PC-3 (cell line): ENCODE data around the gene WWC2. TPM values are rescaled to one million over a fixed set of nuclear protein-coding genes. Genes with fewer than 3 reads are reported as not detected.

Experiments used
- ATAC-seq: fragments of 200-7000 bp; cut with Tn5 transposase; 2 replicates; pipeline ENCODE4 v1.9.1; 2020; ENCODE audit warnings: mild to moderate bottlenecking, moderate library complexity
- BruUV-seq: library from RNA; stranded (reverse); fragments of 400-500 nt; replicated peaks from 2 replicates; lab custom pipeline; 2021; lab: Mats Ljungman, UMichigan
- CTCF ChIA-PET: fragments of 300-600 bp; sonication (Branson Sonifier 250); formaldehyde crosslinking; loops from one replicate; lab custom pipeline; 2022; ENCODE audit warnings: antibody characterized with exemption; lab: Charles Lee
- POLR2A ChIA-PET: fragments of 300-600 bp; sonication (Branson Sonifier 250); formaldehyde crosslinking; loops from one replicate; lab custom pipeline; 2022; ENCODE audit warnings: antibody characterized with exemption; ENCODE audit not compliant: unreplicated experiment; lab: Charles Lee
- DNase-seq: peaks from one replicate; pipeline ENCODE4 v3.0.0-alpha.2; 2015
- H2AFZ ChIP-seq: fragments of 300-600 bp; sonication (generic); 2 replicates; pipeline ENCODE4 v1.6.0; 2016; ENCODE audit warnings: antibody characterized with exemption, low read length
- H3F3A ChIP-seq: fragments of 300-600 bp; sonication (generic); one replicate; pipeline ENCODE4 v1.6.0; 2017; ENCODE audit warnings: antibody characterized with exemption, low read length, control low read depth, mild to moderate bottlenecking; ENCODE audit not compliant: unreplicated experiment
- H3K27ac ChIP-seq: fragments of 300-600 bp; sonication (generic); 2 replicates; pipeline ENCODE4 v1.5.1; 2016; ENCODE audit warnings: mild to moderate bottlenecking, low read length
- H3K27me3 ChIP-seq: fragments of 300-600 bp; sonication (generic); 2 replicates; pipeline ENCODE4 v1.6.1; 2016; ENCODE audit warnings: low read length, mixed read lengths
- H3K36me3 ChIP-seq: fragments of 300-600 bp; sonication (generic); 2 replicates; pipeline ENCODE4 v1.6.1; 2016; ENCODE audit warnings: low read depth, mixed run types, low read length, mixed read lengths
- H3K4me1 ChIP-seq: fragments of 300-600 bp; sonication (generic); 2 replicates; pipeline ENCODE4 v1.5.1; 2016; ENCODE audit warnings: low read length; ENCODE audit not compliant: insufficient read depth
- H3K4me2 ChIP-seq: fragments of 300-600 bp; sonication (generic); 2 replicates; pipeline ENCODE4 v1.6.0; 2016; ENCODE audit warnings: low read length
- H3K4me3 ChIP-seq: fragments of 300-600 bp; sonication (generic); 2 replicates; pipeline ENCODE4 v1.5.1; 2016; ENCODE audit warnings: mild to moderate bottlenecking, low read length, mixed read lengths
- H3K79me2 ChIP-seq: fragments of 300-600 bp; sonication (generic); 2 replicates; pipeline ENCODE4 v1.6.1; 2017; ENCODE audit warnings: low read length, mixed read lengths
- H3K9ac ChIP-seq: fragments of 300-600 bp; sonication (generic); 2 replicates; pipeline ENCODE4 v1.6.0; 2016; ENCODE audit warnings: mild to moderate bottlenecking, low read length
- H3K9me2 ChIP-seq: fragments of 300-600 bp; sonication (generic); replicated peaks from 2 replicates; pipeline ENCODE4 v1.6.1; 2016; ENCODE audit warnings: mixed run types, low read length, mixed read lengths
- H3K9me3 ChIP-seq: fragments of 300-600 bp; sonication (generic); 2 replicates; pipeline ENCODE4 v1.6.1; 2016; ENCODE audit warnings: low read length, mixed read lengths
- H4K20me1 ChIP-seq: fragments of 300-600 bp; sonication (generic); 2 replicates; pipeline ENCODE4 v1.6.1; 2016; ENCODE audit warnings: low read length, mixed read lengths
- CTCF ChIP-seq: fragments of 300-600 bp; sonication (generic); conservative IDR thresholded peaks from 2 replicates; pipeline ENCODE4 v1.5.1; 2017; ENCODE audit warnings: antibody characterized with exemption, low read depth, mild to moderate bottlenecking, low read length
- EZH2 ChIP-seq: fragments of 300-600 bp; sonication (generic); IDR thresholded peaks from one replicate; pipeline ENCODE4 v1.6.1; 2017; ENCODE audit warnings: antibody characterized with exemption, mild to moderate bottlenecking, low read length; ENCODE audit not compliant: unreplicated experiment
- EZH2phosphoT487 ChIP-seq: fragments of 300-600 bp; sonication (generic); IDR thresholded peaks from 2 replicates; pipeline ENCODE4 v1.6.1; 2018; ENCODE audit warnings: mild to moderate bottlenecking, antibody characterized with exemption, low read length, borderline replicate concordance
- intact Hi-C: fragments of 100-400 bp; cut with micrococcal nuclease; formaldehyde crosslinking; loops from 2 replicates; pipeline ENCODE4 v1.9.0; 2023
- total RNA-seq: library from RNA; depleted of rRNA; stranded (reverse); fragments of >200 nt; gene quantifications from 2 replicates; pipeline ENCODE4 v1.2.3, GENCODE V29; 2014

WWC2 gene
- total RNA-seq, 1 experiment from 2014 or later = 15.8 TPM

- CTCF ChIA-PET = no interaction called here
Measured at GRCh38 chr4:183330841-183331240, 231.8 kb downstream of the WWC2 start.

GRCh38 chr4:183332447-183332846 is 233.4 kb downstream of the WWC2 start:
- H3K4me3 ChIP-seq = no peak overlapping the region
- no TSS peak for BruUV-seq
- H4K20me1 ChIP-seq = no peaks in the 10 kb centered on the region
- no peak overlapping the region for H3K9ac ChIP-seq
- no peaks in the 10 kb centered on the region for H3K79me2 ChIP-seq
- no peak overlapping the region for H2AFZ ChIP-seq
- no peaks in the 10 kb centered on the region for H3K27me3 ChIP-seq
- TF ChIP-seq CTCF (no peak), EZH2phosphoT487 (no peak), EZH2 (no peak)
- intact Hi-C loops = loop anchor here (5.0 kb wide), 1 partner anchor 65 kb away; no protein-coding TSS in a partner anchor
- no peaks in the 10 kb centered on the region for H3K9me2 ChIP-seq
- no peaks in the 10 kb centered on the region for H3K36me3 ChIP-seq
- peaks cover 33% of the 10 kb centered on the region for H3K4me1 ChIP-seq
- CTCF ChIA-PET = no interaction called here
- no peak overlapping the region for H3K4me2 ChIP-seq
- H3K9me3 ChIP-seq = no peaks in the 10 kb centered on the region
- no peak overlapping the region for H3K27ac ChIP-seq
- peaks cover 4% of the 10 kb centered on the region for H3F3A ChIP-seq
- no peak for ATAC-seq
- POLR2A ChIA-PET = no interaction called here
- no peak for DNase-seq

More at GRCh38 chr4:183330841-183331240, 231.8 kb downstream of the WWC2 start:
- H3K9me3 ChIP-seq = peaks cover 3% of the 10 kb centered on the region
- H3K4me3 ChIP-seq = no peak overlapping the region
- TF ChIP-seq EZH2 (no peak), CTCF (no peak), EZH2phosphoT487 (no peak)
- no peaks in the 10 kb centered on the region for H3K27me3 ChIP-seq
- H3K79me2 ChIP-seq = no peaks in the 10 kb centered on the region
- H2AFZ ChIP-seq = no peak overlapping the region
- BruUV-seq = no TSS peak
- intact Hi-C loops = loop anchor here (5.0 kb wide), 1 partner anchor 66 kb away; no protein-coding TSS in a partner anchor
- POLR2A ChIA-PET = no interaction called here
- H3K27ac ChIP-seq = no peak overlapping the region
- peaks cover 31% of the 10 kb centered on the region for H3K4me1 ChIP-seq
- no peaks in the 10 kb centered on the region; the same call in 1 of the 2 replicates for H3K36me3 ChIP-seq
- no peaks in the 10 kb centered on the region for H4K20me1 ChIP-seq
- no peak overlapping the region for H3K4me2 ChIP-seq
- H3K9ac ChIP-seq = no peak overlapping the region
- peaks cover 4% of the 10 kb centered on the region for H3F3A ChIP-seq
- ATAC-seq = no peak
- H3K9me2 ChIP-seq = no peaks in the 10 kb centered on the region
- DNase-seq = no peak

- Histone ChIP-seq H2AFZ (no peak overlapping the region), H3K9me3 (no peaks in the 10 kb centered on the region), H3K9me2 (no peaks in the 10 kb centered on the region), H3K27ac (peak overlapping the region; percentile 96), H3K9ac (peak overlapping the region; percentile 57), H3K36me3 (no peaks in the 10 kb centered on the region), H3F3A (peaks cover 4% of the 10 kb centered on the region), H3K4me3 (no peak overlapping the region), H3K79me2 (no peaks in the 10 kb centered on the region), H4K20me1 (no peaks in the 10 kb centered on the region), H3K4me2 (no peak overlapping the region), H3K4me1 (peaks cover 33% of the 10 kb centered on the region), H3K27me3 (no peaks in the 10 kb centered on the region)
- CTCF ChIA-PET = no interaction called here
- POLR2A ChIA-PET = no interaction called here
- no TSS peak for BruUV-seq
- ATAC-seq (no peak), DNase-seq (no peak)
- intact Hi-C loops = loop anchor here (5.0 kb wide), 1 partner anchor 64 kb away; no protein-coding TSS in a partner anchor
- TF ChIP-seq EZH2 (no peak), EZH2phosphoT487 (no peak)
Measured at GRCh38 chr4:183333202-183333601, 234.1 kb downstream of the WWC2 start.
